GM19193 (cell line): ENCODE results near the gene PPP1R13L.

ENCODE experiments used
- POLR2A ChIP-seq: IDR thresholded peaks from 4 replicates; pipeline ENCODE4 v1.6.1; 2011; ENCODE audit not compliant: insufficient read depth, insufficient read length; ENCODE audit errors: extremely low read depth

The PPP1R13L gene

DNA sequence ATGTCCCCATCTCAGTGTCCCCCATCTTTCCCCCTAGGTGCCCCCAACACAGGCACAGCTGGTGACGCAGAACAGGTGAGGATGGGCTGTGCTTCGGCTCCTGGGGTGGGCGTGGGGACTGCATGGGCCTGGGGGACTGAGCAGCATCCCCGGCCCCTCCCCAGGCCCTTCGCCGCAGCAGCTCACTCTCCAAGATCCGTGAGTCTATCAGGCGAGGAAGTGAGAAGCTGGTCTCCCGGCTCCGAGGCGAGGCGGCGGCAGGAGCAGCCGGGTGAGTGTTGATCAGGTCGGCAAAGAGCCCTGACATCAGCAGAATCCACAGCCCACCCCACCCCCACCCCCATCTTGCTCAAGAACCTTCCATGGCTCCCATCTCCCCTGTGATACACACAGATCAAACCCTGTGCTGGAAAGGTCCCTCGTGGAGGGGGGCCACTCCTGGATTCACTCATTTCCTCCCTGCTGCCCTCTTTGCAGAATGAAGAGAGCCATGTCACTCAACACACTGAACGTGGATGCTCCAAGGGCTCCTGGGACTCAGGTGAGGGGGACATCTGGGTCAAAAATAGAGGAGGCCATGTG is 54.3 kb downstream of the PPP1R13L start:
- TF ChIP-seq POLR2A: no peak

- no peak for TF ChIP-seq POLR2A
These were observed 55.4 kb downstream of the PPP1R13L start for GRCh38 chr19:45349430-45349941.

- no peak for TF ChIP-seq POLR2A
These were observed 55.8 kb downstream of the PPP1R13L start for GRCh38 chr19:45349126-45349415.

GRCh38 chr19:45348367-45349125 is 56.3 kb downstream of the PPP1R13L start:
- no peak for TF ChIP-seq POLR2A

- TF ChIP-seq POLR2A: no peak
These were observed 57.1 kb downstream of the PPP1R13L start for GRCh38 chr19:45347570-45348366.

- TF ChIP-seq POLR2A: no peak
These were observed 58.4 kb downstream of the PPP1R13L start for GRCh38 chr19:45346449-45346848.

DNA sequence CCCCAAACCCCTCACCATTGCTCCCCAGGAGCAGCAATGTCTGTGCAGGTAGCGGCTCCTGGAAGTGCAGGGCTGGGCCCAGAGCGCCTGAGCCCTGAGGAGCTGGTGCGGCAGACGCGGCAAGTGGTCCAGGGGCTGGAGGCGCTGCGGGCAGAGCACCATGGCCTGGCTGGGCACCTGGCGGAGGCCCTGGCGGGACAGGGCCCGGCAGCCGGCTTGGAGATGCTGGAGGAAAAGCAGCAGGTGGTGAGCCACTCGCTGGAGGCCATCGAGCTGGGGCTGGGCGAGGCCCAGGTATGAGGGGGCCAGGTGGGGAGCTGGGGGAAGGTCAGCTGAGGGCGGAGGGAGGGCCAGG is 59.4 kb downstream of the PPP1R13L start:
- TF ChIP-seq POLR2A: no peak

DNA sequence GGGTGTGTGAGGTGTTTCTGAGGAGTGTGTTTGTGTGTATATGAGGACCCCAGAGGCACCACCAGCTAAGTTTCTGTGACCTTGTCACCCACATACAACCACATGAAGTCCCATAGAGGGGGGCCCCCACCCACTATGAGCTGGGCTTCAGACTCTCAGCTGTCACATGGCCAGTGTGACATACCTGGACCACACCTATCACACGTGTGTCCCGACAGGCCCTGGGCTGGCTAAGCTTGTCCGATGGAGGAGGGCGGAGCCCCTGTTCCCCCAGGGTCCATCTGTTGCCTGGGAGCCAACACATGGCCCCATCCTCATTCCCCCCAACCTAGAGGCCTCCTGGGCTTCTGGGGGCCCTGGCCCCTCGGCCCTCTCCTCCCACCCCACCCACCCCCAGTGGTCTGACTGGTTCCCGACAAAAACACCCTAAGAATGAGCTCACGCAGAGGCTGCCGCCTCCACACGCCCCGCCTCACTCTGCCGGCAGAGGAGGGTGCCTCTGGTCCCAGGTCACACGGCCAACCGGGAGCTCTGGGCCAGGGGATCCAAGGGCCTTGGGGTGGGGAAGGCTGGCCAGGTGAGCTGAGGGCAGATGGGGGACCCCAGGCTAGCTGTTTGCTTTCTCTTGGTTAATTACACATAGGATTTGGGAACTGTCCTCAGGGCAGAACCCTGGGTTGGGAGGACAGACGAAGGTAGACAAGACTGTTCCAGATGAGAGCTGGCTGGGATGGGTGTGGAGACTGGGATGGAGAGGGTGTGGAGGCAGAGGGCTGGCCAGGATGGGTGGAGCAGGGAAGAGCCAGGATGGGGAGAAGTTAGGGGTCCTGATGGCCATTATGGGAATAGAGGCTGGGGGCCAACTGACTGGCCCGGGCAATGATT is 60.0 kb downstream of the PPP1R13L start:
- TF ChIP-seq POLR2A: no peak

GRCh38 chr19:45342911-45343310 is 62.0 kb downstream of the PPP1R13L start:
- no peak for TF ChIP-seq POLR2A

GRCh38 chr19:45340899-45341453 is 63.9 kb downstream of the PPP1R13L start:
- no peak for TF ChIP-seq POLR2A

DNA sequence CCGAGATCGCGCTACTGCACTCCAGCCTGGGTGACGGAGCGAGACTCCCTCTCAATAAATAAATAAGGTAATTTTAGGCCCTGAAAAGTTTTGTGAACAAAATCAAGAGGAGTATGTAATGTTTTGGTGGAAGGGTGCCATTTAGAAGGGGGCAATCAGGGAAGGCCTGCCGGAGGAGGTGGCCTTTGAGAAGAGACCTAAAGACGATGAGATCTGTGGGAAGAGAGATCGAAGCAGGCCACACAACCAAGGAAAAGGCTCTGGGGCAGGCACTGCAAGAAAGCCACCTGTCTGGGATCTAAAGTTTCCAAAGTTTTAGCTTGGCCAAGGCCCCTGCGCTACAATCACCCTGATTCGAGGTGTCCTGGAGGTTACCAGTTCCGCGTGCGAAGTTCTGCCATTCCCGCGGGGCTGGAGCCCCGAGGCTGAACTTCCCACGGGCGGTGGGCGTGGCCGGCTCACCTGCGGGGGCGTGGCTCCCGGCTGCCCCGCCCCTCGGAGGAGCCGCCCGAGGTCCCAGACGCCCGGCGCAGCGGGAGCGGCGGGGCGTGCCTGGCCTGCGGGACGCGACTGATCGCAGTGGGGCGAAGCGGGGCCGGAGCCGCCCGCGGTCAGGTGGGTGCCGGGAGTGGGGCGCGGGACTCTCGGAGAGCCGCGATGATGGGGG is 64.5 kb downstream of the PPP1R13L start, which contains the start of gene KLC3:
Gene KLC3 (plus strand): TSS at position 519 of the 667 bp plus-strand sequence. CDS start 4,792 bp downstream, outside the sequence.
- no peak for TF ChIP-seq POLR2A

DNA sequence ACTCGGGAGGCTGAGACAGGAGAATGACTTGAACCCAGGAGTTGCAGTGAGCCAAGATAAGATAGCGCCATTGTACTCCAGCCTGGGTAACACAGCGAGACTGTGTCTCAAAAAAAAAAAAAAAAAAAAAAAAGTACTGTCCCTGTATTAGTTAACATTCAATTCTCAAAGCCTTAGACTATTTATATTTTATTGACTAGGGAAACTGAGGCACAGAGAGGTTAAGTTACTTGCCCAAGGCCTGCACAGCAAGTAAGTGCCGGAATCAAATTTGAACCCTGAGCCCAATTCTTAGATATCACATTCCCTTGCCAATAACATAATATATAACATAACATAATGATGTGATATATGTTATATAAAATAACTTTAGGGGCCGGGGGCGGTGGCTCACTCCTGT is 65.2 kb downstream of the PPP1R13L start:
- no peak for TF ChIP-seq POLR2A

- TF ChIP-seq POLR2A: no peak
These were observed 68.1 kb downstream of the PPP1R13L start for GRCh38 chr19:45336696-45337251.
